ENCODE results near the gene NPLOC4.

DNA sequence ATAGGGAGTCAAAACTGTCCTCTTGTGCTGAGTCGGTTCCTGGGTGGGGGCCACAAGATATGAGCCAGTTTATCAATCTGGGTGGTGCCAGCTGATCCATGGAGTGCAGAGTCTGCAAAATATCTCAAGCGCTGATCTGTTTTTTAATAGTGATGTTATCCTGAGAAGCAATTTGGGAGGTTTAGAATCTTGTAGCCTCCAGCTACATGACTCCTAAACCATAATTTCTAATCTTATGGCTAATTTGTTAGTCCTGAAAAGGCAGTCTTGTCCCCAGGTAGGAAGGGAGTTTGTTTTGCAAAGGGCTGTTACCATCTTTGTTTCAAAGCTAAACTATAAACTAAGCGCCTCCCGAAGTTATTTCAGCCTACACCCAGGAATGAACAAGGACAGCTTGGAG, 1.8 kb upstream of the NPLOC4 start:
- TF ChIP-seq CTCF (IDR thresholded peaks at IDR 0.05) (no peak), POLR2A (IDR thresholded peaks at IDR 0.05) (no peak)
